Fibroblast of lung (primary cell): ENCODE measurements around the gene PAFAH1B1.

Experiments used
- EZH2 ChIP-seq: IDR thresholded peaks from 2 replicates; pipeline ENCODE4 v1.5.1; 2012; ENCODE audit warnings: low read length, control low read depth, mild to moderate bottlenecking; ENCODE audit errors: missing control alignments
- TF ChIP-seq, protein P1 (sequence below), 2 donors: IDR thresholded peaks in 1 of 2; conservative IDR thresholded peaks in 1 of 2; 1 replicate in 1 of 2; 2 replicates in 1 of 2; pipeline ENCODE4 v1.5.1; 2011 to 2012; ENCODE audit warnings: low read length in 2 of 2, control low read depth in 1 of 2, inconsistent platforms in 1 of 2, low read depth in 1 of 2, mild to moderate bottlenecking in 1 of 2

DNA sequence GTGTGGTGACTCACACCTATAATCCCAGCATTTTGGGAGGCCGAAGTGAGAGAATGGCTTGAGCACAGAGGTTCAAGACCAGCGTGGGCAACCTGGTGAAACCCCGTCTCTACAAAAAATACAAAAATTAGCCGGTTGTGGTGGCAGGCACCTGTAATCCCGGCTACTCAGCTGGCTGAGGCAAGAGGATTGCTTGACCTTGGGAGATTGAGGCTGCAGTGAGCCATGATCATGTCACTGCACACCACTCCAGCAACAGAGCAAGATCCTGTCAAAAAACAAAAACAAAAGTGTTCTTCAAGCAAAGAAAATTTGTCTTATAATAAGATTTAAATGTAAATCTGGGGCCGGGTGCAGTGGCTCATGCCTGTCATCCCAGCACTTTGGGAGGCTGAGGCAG lies 51.5 kb downstream of the PAFAH1B1 start:
- TF ChIP-seq, protein P1, sequence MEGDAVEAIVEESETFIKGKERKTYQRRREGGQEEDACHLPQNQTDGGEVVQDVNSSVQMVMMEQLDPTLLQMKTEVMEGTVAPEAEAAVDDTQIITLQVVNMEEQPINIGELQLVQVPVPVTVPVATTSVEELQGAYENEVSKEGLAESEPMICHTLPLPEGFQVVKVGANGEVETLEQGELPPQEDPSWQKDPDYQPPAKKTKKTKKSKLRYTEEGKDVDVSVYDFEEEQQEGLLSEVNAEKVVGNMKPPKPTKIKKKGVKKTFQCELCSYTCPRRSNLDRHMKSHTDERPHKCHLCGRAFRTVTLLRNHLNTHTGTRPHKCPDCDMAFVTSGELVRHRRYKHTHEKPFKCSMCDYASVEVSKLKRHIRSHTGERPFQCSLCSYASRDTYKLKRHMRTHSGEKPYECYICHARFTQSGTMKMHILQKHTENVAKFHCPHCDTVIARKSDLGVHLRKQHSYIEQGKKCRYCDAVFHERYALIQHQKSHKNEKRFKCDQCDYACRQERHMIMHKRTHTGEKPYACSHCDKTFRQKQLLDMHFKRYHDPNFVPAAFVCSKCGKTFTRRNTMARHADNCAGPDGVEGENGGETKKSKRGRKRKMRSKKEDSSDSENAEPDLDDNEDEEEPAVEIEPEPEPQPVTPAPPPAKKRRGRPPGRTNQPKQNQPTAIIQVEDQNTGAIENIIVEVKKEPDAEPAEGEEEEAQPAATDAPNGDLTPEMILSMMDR (conservative IDR thresholded peaks at IDR 0.05 in 1 of 2, IDR thresholded peaks at IDR 0.05 in 1 of 2; ENCODE audit: low read depth in 1 of 2, low read length in 2 of 2): no peak
- TF ChIP-seq EZH2: no peak
